ENCODE data around the gene CXorf49B. TPM values are rescaled to one million over a fixed set of nuclear protein-coding genes. Genes with fewer than 3 reads are reported as not detected.

The CXorf49B gene
- total RNA-seq: not detected

DNA sequence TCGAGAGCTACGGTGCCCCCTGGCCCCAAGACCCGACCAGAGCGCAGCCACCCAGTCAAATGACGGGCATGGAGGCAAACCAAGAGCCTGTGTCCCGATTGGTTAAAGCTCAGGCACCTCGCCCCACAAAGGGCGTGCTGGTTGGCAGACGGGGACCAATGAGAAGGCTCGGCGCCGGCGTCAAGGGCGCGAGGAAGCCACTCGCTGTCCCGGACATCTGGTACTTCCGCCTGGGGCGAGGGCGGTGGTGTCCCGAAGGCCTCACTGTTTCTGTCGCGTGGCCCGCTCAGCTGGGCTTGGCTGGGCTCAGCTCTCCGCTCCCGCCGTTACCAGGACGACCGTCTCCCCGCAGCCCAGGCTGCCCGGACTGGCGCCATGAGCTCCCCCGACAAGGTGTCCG, at the start of gene CXorf49B:
Gene CXorf49B (plus strand): TSS at position 301 of the 400 bp plus-strand sequence. CDS start 75 bp downstream, at position 376.

DNA sequence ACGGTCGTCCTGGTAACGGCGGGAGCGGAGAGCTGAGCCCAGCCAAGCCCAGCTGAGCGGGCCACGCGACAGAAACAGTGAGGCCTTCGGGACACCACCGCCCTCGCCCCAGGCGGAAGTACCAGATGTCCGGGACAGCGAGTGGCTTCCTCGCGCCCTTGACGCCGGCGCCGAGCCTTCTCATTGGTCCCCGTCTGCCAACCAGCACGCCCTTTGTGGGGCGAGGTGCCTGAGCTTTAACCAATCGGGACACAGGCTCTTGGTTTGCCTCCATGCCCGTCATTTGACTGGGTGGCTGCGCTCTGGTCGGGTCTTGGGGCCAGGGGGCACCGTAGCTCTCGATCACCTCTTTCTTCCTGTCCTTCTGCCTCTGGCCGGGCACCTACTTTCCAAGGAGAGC, 45.0 kb upstream of the CXorf49B start, which contains the start of gene CXorf49:
Gene CXorf49 (minus strand): TSS at position 101 of the 400 bp plus-strand sequence. CDS start 134 bp downstream, outside the sequence.

Other genes starting within 250 kb of the CXorf49B start
- gene OGT, start 230.2 kb upstream of the CXorf49B start, total RNA-seq: 100 to 1,000 TPM; 442 to 453 TPM
- gene GCNA, start 184.9 kb upstream of the CXorf49B start, total RNA-seq: 1 to 10 TPM; 5.8 to 7.6 TPM
- gene CXCR3, start 144.8 kb upstream of the CXorf49B start, total RNA-seq: 10 to 100 TPM; 30.7 to 32.0 TPM
- gene CXorf49, start 45.1 kb upstream of the CXorf49B start, total RNA-seq: not detected
- under 1 TPM; 0.48 to 0.53 TPM for gene NHSL2, start 147.5 kb downstream of the CXorf49B start, total RNA-seq